SK-N-MC (cell line): Measurements from ENCODE around the gene PARP1.

Experiments
- EZH2 ChIP-seq: fragments of 200-600 bp; sonication (generic); IDR thresholded peaks from one replicate; pipeline ENCODE4 v1.6.1; 2017; ENCODE audit warnings: antibody characterized with exemption
- FOXP2 ChIP-seq: optimal IDR thresholded peaks from 2 replicates; pipeline ENCODE3; 2011; ENCODE audit warnings: mild to moderate bottlenecking, moderate library complexity; ENCODE audit not compliant: insufficient read depth; ENCODE audit errors: extremely low read length, control extremely low read depth
- POLR2AphosphoS5 ChIP-seq: IDR thresholded peaks from 2 replicates; pipeline ENCODE4 v1.6.1; 2012; ENCODE audit warnings: mild to moderate bottlenecking, low read depth, low read length, borderline replicate concordance

DNA sequence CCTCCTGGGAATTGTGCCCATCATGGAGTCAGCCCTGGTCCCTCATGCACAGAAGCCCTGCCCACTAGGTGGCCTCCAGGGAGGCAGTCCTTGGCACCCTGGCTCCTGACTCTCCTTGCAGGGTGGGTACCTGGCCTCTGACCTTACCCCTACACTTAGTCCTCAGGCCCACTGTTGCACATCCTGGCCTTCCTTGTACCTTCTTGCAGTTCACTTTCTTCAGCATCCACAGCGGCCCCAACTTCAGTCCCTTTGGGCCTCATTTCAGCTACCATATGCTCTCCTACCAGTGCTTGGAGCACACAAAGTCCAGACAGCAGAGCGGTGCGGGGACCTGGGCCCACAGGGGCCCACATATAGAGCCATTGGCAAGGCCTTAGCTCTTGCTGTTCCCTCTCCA is 19.2 kb upstream of the PARP1 start:
- no peak for TF ChIP-seq EZH2
- no peak for TF ChIP-seq POLR2AphosphoS5
- no peak for TF ChIP-seq FOXP2
